NOMO-1 (cell line): ENCODE results near the gene MAGEA9B.
"Not testable (repeated sequence)": the region's sequence is repeated elsewhere in the genome, so short reads cannot be mapped to it uniquely, and the experiment has no call there.

Source experiments
- DNase-seq, 2 experiments: peaks; one replicate each; lab custom pipeline; 2025; ENCODE audit not compliant: unreplicated experiment in 2 of 2; lab: John Stamatoyannopoulos, UW

The MAGEA9B gene

GRCh38 chrX:149539283-149540130, 47.8 kb downstream of the MAGEA9B start:
- peak; percentile 73 to 89 for DNase-seq

GRCh38 chrX:149537474-149537873, 49.8 kb downstream of the MAGEA9B start:
- DNase-seq: not testable (repeated sequence)

DNA sequence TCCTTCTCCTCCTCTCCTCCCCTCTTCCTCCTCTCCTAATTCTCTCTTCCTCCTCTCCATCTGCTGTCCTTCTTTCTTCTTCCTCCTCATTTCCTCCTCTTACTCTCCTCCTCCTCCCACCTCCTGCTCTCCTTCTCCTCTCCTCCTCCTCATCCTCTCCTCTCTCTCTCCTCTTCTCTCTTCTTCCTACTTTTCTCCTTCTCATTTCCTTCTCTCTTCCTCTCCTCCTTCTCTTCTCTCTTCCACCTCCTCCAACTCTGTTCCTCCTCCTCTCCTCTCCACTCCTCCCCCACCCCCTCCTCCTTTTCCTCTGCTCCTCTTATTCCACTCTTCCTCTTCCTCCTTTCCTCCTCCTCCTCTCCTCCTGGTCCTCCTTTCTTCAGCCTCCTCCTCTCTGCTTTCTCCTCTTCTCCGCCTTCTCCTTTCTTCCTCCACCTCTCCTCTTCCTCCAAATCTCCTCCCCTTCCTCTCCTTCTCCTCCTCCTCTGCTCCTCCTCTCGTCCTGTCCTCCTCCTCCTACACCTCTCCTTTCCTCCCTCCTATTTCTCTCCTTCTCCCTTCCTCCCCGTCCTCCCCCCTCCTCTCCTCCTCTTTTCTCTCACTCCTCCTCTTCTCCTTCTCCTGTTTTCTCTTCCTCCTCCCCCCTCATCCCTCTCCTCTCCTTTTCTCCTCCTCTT, 52.2 kb downstream of the MAGEA9B start:
- DNase-seq: not testable (repeated sequence)

DNA sequence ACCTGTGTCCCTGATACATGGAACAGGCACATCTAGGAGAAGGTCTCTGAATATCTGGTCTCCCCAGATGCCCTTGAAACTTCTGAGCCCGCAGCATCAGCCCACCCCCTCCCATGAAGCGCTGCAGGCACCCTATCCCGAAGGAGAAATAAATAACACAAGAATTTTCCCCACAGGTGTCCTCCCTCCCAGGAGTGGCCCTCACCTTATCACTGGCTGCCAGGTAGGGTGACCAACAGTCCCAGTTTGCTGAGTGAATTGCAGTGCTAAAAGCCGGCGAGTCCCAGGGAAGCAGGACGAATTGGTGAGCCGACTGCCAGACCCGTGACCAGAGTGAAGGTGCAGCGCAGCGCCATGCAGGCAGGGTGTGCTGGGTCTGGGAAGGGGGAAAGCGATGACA, 53.3 kb downstream of the MAGEA9B start:
- not testable (repeated sequence) for DNase-seq

- DNase-seq: not testable (repeated sequence)
These were observed 54.4 kb downstream of the MAGEA9B start for GRCh38 chrX:149532868-149533267.
